Measurements from ENCODE around the gene MSANTD2.

DNA sequence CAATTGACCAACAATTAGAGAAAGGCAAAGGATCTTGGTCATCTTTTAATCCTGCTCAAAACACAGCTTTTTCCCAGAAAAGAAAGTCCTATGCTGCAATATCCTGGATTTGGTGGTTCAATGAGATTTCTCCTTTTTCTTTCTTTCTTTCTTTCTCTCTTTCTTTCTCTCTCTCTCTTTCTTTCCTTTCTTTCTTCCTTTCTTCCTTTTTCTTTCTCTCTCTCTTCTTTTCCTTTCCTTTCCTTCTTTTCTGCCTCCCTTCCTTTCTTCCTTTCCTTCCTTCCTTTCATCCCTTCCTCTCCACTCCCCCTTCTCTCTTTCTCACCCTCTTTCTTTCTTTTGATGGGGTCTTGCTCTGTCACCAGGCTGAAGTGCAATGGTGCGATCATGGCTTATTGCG lies 31.7 kb upstream of the MSANTD2 start:
- TF ChIP-seq, protein P1, sequence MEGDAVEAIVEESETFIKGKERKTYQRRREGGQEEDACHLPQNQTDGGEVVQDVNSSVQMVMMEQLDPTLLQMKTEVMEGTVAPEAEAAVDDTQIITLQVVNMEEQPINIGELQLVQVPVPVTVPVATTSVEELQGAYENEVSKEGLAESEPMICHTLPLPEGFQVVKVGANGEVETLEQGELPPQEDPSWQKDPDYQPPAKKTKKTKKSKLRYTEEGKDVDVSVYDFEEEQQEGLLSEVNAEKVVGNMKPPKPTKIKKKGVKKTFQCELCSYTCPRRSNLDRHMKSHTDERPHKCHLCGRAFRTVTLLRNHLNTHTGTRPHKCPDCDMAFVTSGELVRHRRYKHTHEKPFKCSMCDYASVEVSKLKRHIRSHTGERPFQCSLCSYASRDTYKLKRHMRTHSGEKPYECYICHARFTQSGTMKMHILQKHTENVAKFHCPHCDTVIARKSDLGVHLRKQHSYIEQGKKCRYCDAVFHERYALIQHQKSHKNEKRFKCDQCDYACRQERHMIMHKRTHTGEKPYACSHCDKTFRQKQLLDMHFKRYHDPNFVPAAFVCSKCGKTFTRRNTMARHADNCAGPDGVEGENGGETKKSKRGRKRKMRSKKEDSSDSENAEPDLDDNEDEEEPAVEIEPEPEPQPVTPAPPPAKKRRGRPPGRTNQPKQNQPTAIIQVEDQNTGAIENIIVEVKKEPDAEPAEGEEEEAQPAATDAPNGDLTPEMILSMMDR (IDR thresholded peaks at IDR 0.05) = no peak
- TF ChIP-seq, protein P2, sequence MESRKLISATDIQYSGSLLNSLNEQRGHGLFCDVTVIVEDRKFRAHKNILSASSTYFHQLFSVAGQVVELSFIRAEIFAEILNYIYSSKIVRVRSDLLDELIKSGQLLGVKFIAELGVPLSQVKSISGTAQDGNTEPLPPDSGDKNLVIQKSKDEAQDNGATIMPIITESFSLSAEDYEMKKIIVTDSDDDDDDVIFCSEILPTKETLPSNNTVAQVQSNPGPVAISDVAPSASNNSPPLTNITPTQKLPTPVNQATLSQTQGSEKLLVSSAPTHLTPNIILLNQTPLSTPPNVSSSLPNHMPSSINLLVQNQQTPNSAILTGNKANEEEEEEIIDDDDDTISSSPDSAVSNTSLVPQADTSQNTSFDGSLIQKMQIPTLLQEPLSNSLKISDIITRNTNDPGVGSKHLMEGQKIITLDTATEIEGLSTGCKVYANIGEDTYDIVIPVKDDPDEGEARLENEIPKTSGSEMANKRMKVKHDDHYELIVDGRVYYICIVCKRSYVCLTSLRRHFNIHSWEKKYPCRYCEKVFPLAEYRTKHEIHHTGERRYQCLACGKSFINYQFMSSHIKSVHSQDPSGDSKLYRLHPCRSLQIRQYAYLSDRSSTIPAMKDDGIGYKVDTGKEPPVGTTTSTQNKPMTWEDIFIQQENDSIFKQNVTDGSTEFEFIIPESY (IDR thresholded peaks at IDR 0.05; ENCODE audit: borderline replicate concordance, low read depth) = no peak
- no peak for TF ChIP-seq POLR2AphosphoS5 (IDR thresholded peaks at IDR 0.05; ENCODE audit: low read depth, low read length)
- no peak for TF ChIP-seq EZH2phosphoT487 (IDR thresholded peaks at IDR 0.05; ENCODE audit: borderline replicate concordance, low read depth)
- TF ChIP-seq, protein P3, sequence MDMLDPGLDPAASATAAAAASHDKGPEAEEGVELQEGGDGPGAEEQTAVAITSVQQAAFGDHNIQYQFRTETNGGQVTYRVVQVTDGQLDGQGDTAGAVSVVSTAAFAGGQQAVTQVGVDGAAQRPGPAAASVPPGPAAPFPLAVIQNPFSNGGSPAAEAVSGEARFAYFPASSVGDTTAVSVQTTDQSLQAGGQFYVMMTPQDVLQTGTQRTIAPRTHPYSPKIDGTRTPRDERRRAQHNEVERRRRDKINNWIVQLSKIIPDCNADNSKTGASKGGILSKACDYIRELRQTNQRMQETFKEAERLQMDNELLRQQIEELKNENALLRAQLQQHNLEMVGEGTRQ (IDR thresholded peaks at IDR 0.05; ENCODE audit: borderline replicate concordance, low read depth, low read length) = no peak
- TF ChIP-seq RXRA (IDR thresholded peaks at IDR 0.05; ENCODE audit: borderline replicate concordance, low read depth) = no peak
- TF ChIP-seq RFX5 (IDR thresholded peaks at IDR 0.05; ENCODE audit: low read length) = no peak
- TF ChIP-seq RAD21 (IDR thresholded peaks at IDR 0.05; ENCODE audit: low read length) = no peak

All from SK-N-SH (cell line).